MCF 10A (cell line): Measurements from ENCODE around the gene PRRC2A. TPM values are rescaled to one million over a fixed set of nuclear protein-coding genes. Genes with fewer than 3 reads are reported as not detected.

Experiments used
- BruUV-seq: library from RNA; stranded (reverse); fragments of 400-500 nt; replicated peaks from 2 replicates; lab custom pipeline; 2021; lab: Mats Ljungman, UMichigan
- CTCF ChIA-PET: fragments of 300-600 bp; sonication (Branson Sonifier 250); formaldehyde crosslinking; extraction: SDS; loops from one replicate; lab custom pipeline; 2021; ENCODE audit warnings: antibody characterized with exemption, inconsistent platforms; lab: Yijun Ruan, JAX
- POLR2A ChIA-PET: fragments of 300-600, 350-650 bp; sonication (Branson Sonifier 250); formaldehyde crosslinking; extraction: SDS; loops from one replicate; lab custom pipeline; 2020; ENCODE audit warnings: antibody characterized with exemption, inconsistent platforms; lab: Yijun Ruan, JAX
- DNase-seq: peaks from one replicate; pipeline ENCODE4 v3.0.0-alpha.2; 2018; ENCODE audit not compliant: unreplicated experiment
- H3K27ac Mint-ChIP-seq: one replicate; pipeline ENCODE4 v1.8.0; 2022; ENCODE audit warnings: mild to moderate bottlenecking, low read depth, mixed read lengths; ENCODE audit not compliant: unreplicated experiment
- H3K27me3 Mint-ChIP-seq: one replicate; pipeline ENCODE4 v1.8.0; 2022; ENCODE audit warnings: mixed read lengths; ENCODE audit not compliant: insufficient read depth, unreplicated experiment
- H3K36me3 Mint-ChIP-seq: one replicate; pipeline ENCODE4 v1.8.0; 2022; ENCODE audit warnings: mild to moderate bottlenecking, moderate library complexity, mixed read lengths; ENCODE audit not compliant: insufficient read depth, unreplicated experiment
- H3K4me1 Mint-ChIP-seq: one replicate; pipeline ENCODE4 v1.8.0; 2022; ENCODE audit warnings: mixed read lengths; ENCODE audit not compliant: insufficient read depth, unreplicated experiment
- H3K4me3 Mint-ChIP-seq: one replicate; pipeline ENCODE4 v1.8.0; 2022; ENCODE audit warnings: mild to moderate bottlenecking, moderate library complexity, mixed read lengths; ENCODE audit not compliant: unreplicated experiment
- H3K9me3 Mint-ChIP-seq: one replicate; pipeline ENCODE4 v1.8.0; 2022; ENCODE audit warnings: mixed read lengths; ENCODE audit not compliant: unreplicated experiment
- intact Hi-C: fragments of 100-400 bp; cut with micrococcal nuclease; formaldehyde crosslinking; loops from 2 replicates; pipeline ENCODE4 v1.14.1; 2022
- total RNA-seq: library from RNA; stranded (reverse); gene quantifications from 2 replicates; pipeline ENCODE4 v1.2.3, GENCODE V29; 2022
- TF ChIP-seq, protein P1 (sequence below): fragments of 200-600 bp; IDR thresholded peaks from one replicate; pipeline ENCODE4 v1.8.0; 2022; ENCODE audit warnings: antibody characterized with exemption, mild to moderate bottlenecking; ENCODE audit not compliant: unreplicated experiment

The PRRC2A gene
- total RNA-seq, 1 experiment from 2014 or later, result 247 TPM

- Mint-ChIP-seq H3K27ac (no peak overlapping the region), H3K9me3 (no peaks in the 10 kb centered on the region), H3K27me3 (peaks cover 7% of the 10 kb centered on the region), H3K4me3 (no peak overlapping the region), H3K36me3 (peaks cover 7% of the 10 kb centered on the region), H3K4me1 (peaks cover 10% of the 10 kb centered on the region)
- TF ChIP-seq, protein P1, sequence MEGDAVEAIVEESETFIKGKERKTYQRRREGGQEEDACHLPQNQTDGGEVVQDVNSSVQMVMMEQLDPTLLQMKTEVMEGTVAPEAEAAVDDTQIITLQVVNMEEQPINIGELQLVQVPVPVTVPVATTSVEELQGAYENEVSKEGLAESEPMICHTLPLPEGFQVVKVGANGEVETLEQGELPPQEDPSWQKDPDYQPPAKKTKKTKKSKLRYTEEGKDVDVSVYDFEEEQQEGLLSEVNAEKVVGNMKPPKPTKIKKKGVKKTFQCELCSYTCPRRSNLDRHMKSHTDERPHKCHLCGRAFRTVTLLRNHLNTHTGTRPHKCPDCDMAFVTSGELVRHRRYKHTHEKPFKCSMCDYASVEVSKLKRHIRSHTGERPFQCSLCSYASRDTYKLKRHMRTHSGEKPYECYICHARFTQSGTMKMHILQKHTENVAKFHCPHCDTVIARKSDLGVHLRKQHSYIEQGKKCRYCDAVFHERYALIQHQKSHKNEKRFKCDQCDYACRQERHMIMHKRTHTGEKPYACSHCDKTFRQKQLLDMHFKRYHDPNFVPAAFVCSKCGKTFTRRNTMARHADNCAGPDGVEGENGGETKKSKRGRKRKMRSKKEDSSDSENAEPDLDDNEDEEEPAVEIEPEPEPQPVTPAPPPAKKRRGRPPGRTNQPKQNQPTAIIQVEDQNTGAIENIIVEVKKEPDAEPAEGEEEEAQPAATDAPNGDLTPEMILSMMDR, result no peak
- POLR2A ChIA-PET, result interaction anchor here (1.1 to 1.7 kb wide), 3 partner anchors 30 to 38 kb away, joined by 3 to 10 read pairs (median 4); partner anchors contain the start of genes ATP6V1G2 and DDX39B
- CTCF ChIA-PET, result interaction anchor here (0.9 to 18.9 kb wide), 3 partner anchors 18 to 48 kb away, joined by 3 to 215 read pairs (median 4); partner anchors contain the start of gene NCR3
- DNase-seq, result no peak
- intact Hi-C loops, result no loop called here
- no TSS peak for BruUV-seq
These were observed 41.4 kb upstream of the PRRC2A start for GRCh38 chr6:31579119-31579505.

DNA sequence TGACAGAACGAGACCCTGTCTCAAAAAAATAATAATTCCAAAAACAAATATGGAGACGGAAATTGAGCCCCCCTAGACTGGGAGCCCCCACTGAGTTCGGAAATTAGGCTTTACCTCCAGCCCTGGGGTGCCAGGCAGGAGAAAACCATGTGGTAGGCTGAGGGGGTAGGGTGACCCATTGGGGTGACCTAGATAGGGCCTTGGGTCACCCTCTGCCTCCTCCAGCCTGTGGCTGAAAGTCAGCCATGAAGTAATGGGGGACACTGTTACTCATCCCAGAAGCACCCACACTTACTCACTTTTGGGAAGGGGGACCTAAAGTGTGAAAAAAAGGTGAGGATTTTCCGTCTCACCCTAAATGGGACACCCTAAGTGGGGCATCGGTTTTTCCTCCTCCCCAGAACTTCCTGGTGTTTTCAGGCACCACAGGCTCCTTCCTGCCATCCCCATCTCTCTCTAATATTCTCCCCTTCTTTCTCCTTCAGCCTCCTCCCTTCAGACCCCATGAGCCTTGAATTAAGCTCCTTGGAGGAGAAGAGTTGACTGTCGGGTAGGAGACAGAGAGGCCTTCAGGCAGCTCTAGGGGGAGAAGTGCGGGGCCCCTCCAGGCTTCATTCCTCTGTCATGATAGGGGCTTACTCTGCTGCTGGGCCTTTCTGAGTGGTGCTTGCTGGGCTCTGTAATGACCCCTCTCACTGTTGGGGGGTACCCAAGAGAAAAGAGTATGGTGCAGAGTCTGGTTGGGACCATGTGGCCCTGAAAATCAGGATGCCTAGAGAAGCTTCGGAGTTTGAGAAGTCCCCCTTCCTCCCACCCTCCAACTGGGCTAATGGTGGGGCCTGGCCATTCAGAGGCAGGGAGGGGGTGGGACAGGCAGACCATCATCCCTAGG lies 40.7 kb upstream of the PRRC2A start:
- H3K9me3 Mint-ChIP-seq, result no peaks in the 10 kb centered on the region
- peaks cover 7% of the 10 kb centered on the region for H3K36me3 Mint-ChIP-seq
- H3K4me1 Mint-ChIP-seq, result peaks cover 10% of the 10 kb centered on the region
- ChIA-PET CTCF (interaction anchor here (0.6 to 18.9 kb wide), 8 partner anchors 9 to 552 kb away, joined by 3 to 215 read pairs (median 4); partner anchors contain the start of genes NCR3 and NFKBIL1), POLR2A (interaction anchor here (0.6 to 1.7 kb wide), 3 partner anchors 30 to 599 kb away, joined by 4 to 10 read pairs (median 4); partner anchors contain the start of gene DDX39B)
- intact Hi-C loops, result loop anchor here (5.0 kb wide), 1 partner anchor 32 kb away; the partner anchor contains the start of genes ATP6V1G2 and NFKBIL1
- no peak overlapping the region for H3K27ac Mint-ChIP-seq
- DNase-seq, result no peak
- TF ChIP-seq, protein P1, result no peak
- H3K4me3 Mint-ChIP-seq, result no peak overlapping the region
- H3K27me3 Mint-ChIP-seq, result peaks cover under 1% of the 10 kb centered on the region
- no TSS peak for BruUV-seq

DNA sequence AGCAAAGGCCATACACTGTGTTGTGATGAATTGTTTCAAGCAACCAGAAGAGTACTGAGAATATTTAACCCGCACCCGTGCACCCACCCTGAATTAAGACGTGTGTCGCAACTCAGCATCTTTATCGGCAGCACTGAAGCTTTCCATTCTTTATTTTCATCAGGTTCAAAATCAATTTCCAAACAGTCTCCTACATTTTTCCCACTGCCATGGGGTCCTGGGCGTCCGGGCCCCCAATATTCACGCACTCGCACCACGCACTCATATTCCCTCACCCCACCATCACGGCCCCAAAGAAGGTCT lies 40.1 kb upstream of the PRRC2A start:
- H3K4me3 Mint-ChIP-seq, result no peak overlapping the region
- H3K9me3 Mint-ChIP-seq, result no peaks in the 10 kb centered on the region
- no peak overlapping the region for H3K27ac Mint-ChIP-seq
- TF ChIP-seq, protein P1, result no peak
- peaks cover 7% of the 10 kb centered on the region for H3K36me3 Mint-ChIP-seq
- intact Hi-C loops, result loop anchor here (5.0 kb wide), 1 partner anchor 33 kb away; the partner anchor contains the start of genes ATP6V1G2 and NFKBIL1
- BruUV-seq, result no TSS peak
- no peak for DNase-seq
- ChIA-PET CTCF (interaction anchor here (0.6 to 18.9 kb wide), 8 partner anchors 10 to 551 kb away, joined by 3 to 215 read pairs (median 4); partner anchors contain the start of genes NCR3 and NFKBIL1), POLR2A (interaction anchor here (0.7 to 1.1 kb wide), 2 partner anchors 17 to 122 kb away, joined by 4 read pairs; no protein-coding TSS in a partner anchor)
- peaks cover 10% of the 10 kb centered on the region for H3K4me1 Mint-ChIP-seq
- H3K27me3 Mint-ChIP-seq, result no peaks in the 10 kb centered on the region
